Measurements from ENCODE around the gene DNM2. TPM values are rescaled to one million over a fixed set of nuclear protein-coding genes. Genes with fewer than 3 reads are reported as not detected.

The DNM2 gene
- total RNA-seq, 1 experiment from 2014 or later = 116 TPM

DNA sequence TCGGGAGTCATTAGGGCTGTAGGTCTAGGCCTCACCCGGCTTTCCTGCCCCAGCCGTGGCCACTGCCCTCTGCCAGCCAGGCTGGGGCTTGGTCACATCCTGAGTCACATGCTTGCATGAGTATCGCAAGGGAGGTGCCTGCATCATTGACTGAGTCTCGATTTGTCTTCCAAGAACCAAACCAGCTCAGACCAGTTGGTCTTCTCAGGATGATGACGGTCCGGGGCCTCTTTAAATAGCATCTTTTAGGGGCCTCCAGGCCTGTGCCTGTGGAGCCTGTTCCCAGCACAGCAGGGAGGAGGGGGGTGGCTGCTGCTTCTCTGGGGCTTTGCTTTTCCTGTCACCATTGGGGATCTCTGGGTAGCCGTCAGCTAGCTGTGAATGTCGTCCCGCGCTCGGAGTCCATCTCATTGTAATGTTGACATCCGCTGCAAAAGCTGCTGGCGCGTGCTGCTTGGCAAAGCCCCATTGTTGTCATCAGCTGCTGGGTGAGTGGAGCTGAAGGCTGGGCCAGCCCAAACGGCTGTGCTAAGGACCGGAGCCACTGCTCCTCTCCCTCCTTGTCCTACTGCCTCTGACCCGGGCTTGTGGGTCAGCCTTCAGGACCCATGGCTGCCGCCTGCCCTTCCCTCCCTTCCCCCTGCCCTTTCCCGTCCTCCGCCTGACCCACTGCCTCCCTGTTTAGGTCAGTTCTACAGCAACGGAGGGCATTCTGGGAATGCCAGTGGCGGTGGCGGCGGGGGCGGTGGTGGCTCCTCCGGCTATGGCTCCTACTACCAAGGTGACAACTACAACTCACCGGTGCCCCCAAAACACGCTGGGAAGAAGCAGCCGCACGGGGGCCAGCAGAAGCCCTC lies 31.0 kb upstream of the DNM2 start:
- peaks cover 96% of the 10 kb centered on the region for H3K36me3 ChIP-seq

GRCh38 chr19:10687518-10688288 lies 30.2 kb upstream of the DNM2 start:
- no peak for DNase-seq
- no peaks in the 10 kb centered on the region for H3K9me3 ChIP-seq
- H3K27me3 ChIP-seq = no peaks in the 10 kb centered on the region
- H3K36me3 ChIP-seq = peaks cover 96% of the 10 kb centered on the region
- no peak overlapping the region for H3K4me3 ChIP-seq

More for the DNA sequence above, 31.0 kb upstream of the DNM2 start:
- Histone ChIP-seq H3K27me3 (no peaks in the 10 kb centered on the region), H3K4me3 (no peak overlapping the region), H3K9me3 (no peaks in the 10 kb centered on the region)
- DNase-seq = no peak

- no peaks in the 10 kb centered on the region for H3K9me3 ChIP-seq
- DNase-seq = no peak
- H3K36me3 ChIP-seq = peaks cover 93% of the 10 kb centered on the region
- H3K4me3 ChIP-seq = no peak overlapping the region
- H3K27me3 ChIP-seq = no peaks in the 10 kb centered on the region
Observed at GRCh38 chr19:10688545-10689280, 29.2 kb upstream of the DNM2 start.

DNA sequence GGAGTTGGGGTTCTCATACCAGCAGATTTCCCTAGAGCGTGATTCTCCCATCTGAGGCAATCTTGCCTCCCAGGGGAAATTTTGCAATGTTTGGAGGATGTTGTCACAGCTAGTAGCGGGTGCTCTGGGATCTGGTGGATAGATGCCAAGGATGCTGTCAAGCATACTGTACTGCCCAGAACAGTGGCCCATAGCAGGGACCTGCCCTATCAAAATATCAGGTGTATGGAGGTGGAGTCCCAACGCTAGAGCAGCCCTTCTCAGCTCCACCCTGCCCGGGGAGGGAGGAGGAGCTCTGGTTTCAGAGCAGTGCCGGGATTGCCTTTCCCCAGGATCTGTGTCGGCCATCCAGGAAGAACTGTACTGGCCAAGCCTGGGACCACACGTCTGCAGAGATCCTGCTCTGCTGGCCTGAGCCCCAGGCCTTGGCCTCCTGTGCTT lies 27.5 kb upstream of the DNM2 start:
- H3K27me3 ChIP-seq = no peaks in the 10 kb centered on the region
- no peak for DNase-seq
- H3K36me3 ChIP-seq = peaks cover 77% of the 10 kb centered on the region

DNA sequence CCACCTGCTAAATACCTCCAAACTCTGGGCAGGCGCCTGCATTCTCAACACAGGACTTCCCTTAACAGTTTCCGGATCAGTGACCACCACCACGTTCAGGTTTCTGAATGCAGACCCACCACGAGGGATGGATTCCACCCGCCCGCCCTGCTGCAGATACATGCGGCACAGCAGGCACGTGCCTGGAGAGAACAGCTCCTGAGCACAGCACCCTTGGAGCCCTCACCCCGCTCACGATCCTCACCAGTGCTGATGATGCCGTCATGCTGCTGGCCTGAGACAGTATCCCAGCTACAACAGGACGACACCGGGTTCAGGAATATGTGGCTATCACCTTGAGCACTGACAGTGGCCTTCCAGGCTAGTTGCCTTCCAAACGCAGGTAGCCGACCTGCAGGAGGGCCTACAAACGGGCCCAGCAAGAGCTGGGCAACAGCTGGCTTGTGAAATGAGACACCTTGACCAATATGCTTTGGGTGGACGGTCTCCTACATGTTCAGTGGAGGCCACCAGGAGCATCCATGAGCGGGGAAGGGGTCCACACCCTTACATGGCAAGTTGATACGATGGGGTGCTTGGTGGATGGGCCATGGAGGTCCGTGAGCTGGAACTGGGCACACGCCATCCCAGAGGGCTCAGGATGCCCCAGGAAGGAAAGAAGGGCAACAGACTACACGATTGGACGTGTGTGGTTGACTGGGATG lies 26.5 kb upstream of the DNM2 start:
- H3K27me3 ChIP-seq = no peaks in the 10 kb centered on the region
- H3K9me3 ChIP-seq = no peaks in the 10 kb centered on the region
- no peak for DNase-seq
- H3K4me3 ChIP-seq = no peak overlapping the region
- peaks cover 69% of the 10 kb centered on the region for H3K36me3 ChIP-seq

More for the DNA sequence above, 27.5 kb upstream of the DNM2 start:
- H3K4me3 ChIP-seq = no peak overlapping the region
- no peaks in the 10 kb centered on the region for H3K9me3 ChIP-seq

DNA sequence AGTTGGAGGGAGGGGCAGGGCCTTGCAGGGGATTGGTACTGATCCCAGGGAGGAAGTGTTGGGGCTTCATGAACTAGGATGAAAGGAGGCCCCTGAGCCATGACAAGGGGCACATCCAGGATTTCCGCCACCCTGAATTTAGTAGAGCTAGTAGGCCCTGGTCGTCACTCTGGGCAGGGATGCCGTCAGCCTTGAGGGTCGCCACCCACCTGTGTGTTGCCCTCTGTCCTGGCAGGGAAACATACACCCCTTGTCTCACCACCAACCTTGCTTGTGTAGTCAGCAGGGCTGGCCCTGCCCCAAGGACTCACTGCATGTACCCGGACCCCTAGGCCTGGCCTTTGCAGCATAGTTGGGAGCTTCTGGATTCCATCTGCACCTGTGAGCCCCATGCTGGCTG lies 26.0 kb upstream of the DNM2 start:
- Histone ChIP-seq H3K27me3 (no peaks in the 10 kb centered on the region), H3K4me3 (no peak overlapping the region), H3K36me3 (peaks cover 64% of the 10 kb centered on the region), H3K9me3 (no peaks in the 10 kb centered on the region)
- no peak for DNase-seq

DNA sequence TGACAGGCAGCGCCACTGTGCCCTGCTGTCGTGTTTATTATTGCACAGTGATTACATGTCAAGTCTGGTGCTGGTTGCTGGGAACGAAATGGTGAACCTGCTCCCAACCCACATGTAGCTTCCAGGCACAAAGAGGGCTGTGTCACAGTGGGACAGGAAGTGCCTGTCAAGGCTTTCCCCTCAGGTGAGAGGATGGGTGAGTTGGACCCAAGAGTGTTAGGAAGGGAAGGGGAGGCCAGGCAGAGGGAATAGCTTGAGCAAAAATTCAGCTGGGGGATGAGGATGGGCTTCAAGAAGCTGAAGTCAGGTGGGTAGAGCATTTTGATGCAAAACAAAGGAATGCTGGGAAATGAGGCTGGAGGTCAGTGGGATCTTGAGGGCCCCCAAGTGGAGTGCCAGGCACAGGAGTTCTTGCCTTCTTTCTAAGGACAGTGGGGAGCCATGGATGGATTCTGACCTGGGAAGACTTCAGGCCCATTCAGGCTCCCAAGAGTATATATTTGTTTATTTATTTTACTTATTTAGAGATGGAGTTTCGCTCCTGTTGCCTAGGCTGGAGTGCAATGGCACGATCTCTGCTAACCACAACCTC lies 25.1 kb upstream of the DNM2 start:
- Histone ChIP-seq H3K36me3 (peaks cover 57% of the 10 kb centered on the region), H3K9me3 (no peaks in the 10 kb centered on the region), H3K4me3 (no peak overlapping the region), H3K27me3 (no peaks in the 10 kb centered on the region)
- no peak for DNase-seq

- H3K4me3 ChIP-seq = no peak overlapping the region
- peaks cover 36% of the 10 kb centered on the region for H3K36me3 ChIP-seq
- no peaks in the 10 kb centered on the region for H3K9me3 ChIP-seq
- H3K27me3 ChIP-seq = no peaks in the 10 kb centered on the region
- no peak for DNase-seq
Observed at GRCh38 chr19:10694706-10695307, 23.1 kb upstream of the DNM2 start.

DNA sequence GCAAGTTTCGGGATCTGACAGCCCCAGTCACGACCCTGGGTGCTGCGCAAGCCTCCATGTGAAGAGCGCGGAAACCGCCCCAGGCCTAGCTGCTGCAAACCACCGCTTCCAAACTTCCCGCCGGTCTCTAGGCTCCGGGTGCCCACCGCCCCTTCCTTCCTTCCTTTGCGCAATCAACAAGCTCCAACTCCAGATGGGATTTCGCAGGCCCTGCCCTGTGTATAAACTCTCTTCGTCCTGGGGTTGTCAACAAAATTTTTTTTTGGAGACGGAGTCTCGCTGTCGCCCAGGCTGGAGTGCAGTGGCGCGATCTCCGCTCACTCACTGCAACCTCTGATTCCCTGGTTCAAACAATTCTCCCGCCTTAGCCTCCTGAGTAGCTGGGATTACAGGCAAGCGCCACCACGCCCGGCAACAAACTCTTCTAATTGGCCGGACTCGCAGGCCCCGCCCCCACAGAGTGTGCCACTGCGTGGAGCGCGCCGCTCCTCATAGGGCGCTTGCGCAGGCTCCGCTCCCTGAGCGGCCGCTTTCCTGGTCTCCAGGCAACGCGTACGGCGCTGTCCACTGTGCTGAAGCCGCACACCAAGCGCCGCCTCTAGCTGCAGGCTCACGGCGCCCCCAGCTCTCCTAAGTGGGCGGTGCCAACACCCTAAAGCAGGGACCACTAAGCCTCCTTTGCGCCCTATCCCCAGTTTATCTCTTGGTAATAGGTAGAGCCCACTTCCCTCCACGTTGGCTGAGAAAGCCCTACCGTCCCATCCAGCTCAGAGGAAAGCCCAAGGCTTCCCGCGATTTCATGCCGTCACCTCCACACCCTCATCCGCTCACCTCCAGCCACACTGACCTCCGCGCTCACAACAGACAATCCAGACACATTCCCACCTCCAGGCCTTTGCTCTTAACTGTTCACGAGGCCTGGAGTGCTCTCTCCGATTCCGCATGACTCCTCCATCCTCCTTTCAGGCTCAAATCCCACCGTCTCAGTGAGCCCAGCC lies 22.2 kb upstream of the DNM2 start:
- Histone ChIP-seq H3K36me3 (peaks cover 27% of the 10 kb centered on the region), H3K9me3 (no peaks in the 10 kb centered on the region), H3K27me3 (no peaks in the 10 kb centered on the region), H3K4me3 (no peak overlapping the region)
- peak; percentile 77 for DNase-seq

- Histone ChIP-seq H3K36me3 (peaks cover 9% of the 10 kb centered on the region), H3K9me3 (no peaks in the 10 kb centered on the region), H3K27me3 (no peaks in the 10 kb centered on the region), H3K4me3 (no peak overlapping the region)
- peak; percentile 51 for DNase-seq
Observed at GRCh38 chr19:10699650-10700335, 18.1 kb upstream of the DNM2 start.

DNA sequence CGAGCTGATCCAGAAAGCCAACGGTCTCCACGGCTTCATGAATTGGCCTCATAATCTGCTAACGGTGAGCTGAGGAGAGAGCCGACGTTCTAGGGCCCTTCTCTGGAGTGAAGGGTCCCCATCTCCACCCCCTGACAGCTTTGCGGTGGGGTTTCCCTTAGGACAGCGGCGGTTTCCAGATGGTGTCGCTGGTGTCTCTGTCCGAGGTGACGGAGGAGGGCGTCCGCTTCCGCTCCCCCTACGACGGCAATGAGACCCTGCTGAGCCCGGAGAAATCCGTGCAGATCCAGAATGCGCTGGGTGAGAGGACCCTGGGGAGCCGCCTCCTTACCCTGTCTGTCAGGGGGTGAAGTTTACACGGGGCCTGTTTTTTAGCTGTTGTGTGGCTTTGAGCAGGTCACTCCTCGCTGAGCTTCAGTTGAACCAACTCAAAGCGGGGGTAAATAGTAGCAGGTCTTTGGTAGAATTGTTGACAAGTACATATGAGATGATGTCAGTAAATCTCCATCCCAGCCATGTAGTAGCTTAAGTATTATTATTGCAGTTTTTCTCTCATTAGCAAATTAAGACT lies 15.8 kb upstream of the DNM2 start:
- no peak for DNase-seq

DNA sequence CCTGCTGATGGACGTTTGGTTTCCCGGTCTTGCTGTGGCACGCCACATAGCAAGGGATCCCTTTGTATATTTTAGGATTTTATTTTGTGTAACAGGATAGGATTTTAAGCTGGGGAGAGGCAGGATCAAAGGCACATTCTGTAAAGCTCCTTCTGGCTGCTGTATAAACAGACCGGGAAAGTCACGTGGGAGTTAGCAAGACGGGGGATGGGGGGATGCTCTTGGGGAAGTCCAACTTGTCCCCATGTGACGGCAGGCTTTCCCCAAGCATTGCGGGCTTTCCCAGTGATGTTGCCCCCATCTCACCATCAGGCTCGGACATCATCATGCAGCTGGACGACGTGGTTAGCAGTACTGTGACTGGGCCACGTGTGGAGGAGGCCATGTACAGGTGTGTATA lies 10.9 kb upstream of the DNM2 start:
- DNase-seq = no peak
- Histone ChIP-seq H3K36me3 (peaks cover 39% of the 10 kb centered on the region), H3K27me3 (no peaks in the 10 kb centered on the region), H3K4me3 (no peak overlapping the region), H3K9me3 (no peaks in the 10 kb centered on the region)

More for the DNA sequence above, 15.8 kb upstream of the DNM2 start:
- Histone ChIP-seq H3K9me3 (no peaks in the 10 kb centered on the region), H3K4me3 (peak overlapping the region; percentile 70), H3K36me3 (peaks cover 16% of the 10 kb centered on the region), H3K27me3 (no peaks in the 10 kb centered on the region)

DNA sequence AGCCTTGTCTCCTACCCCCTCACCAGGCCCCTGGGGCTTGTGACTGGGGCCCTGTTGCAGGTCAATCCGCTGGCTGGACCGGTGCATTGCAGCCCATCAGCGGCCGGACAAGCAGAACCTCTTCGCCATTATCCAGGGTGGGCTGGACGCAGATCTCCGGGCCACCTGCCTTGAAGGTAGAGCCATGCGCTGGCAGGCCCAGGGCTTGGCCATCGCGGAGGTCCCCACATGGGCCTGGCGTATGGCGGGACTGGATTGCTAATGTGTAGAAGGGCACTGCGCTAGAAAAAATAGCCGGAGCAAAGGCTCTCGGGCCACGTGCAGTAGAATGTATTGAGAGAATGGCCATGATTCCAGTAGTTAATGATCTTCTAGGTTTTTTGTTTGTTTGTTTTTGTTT lies 10.4 kb upstream of the DNM2 start:
- no peak for DNase-seq
- H3K27me3 ChIP-seq = no peaks in the 10 kb centered on the region
- H3K36me3 ChIP-seq = peaks cover 40% of the 10 kb centered on the region
- no peaks in the 10 kb centered on the region for H3K9me3 ChIP-seq
- H3K4me3 ChIP-seq = no peak overlapping the region

DNA sequence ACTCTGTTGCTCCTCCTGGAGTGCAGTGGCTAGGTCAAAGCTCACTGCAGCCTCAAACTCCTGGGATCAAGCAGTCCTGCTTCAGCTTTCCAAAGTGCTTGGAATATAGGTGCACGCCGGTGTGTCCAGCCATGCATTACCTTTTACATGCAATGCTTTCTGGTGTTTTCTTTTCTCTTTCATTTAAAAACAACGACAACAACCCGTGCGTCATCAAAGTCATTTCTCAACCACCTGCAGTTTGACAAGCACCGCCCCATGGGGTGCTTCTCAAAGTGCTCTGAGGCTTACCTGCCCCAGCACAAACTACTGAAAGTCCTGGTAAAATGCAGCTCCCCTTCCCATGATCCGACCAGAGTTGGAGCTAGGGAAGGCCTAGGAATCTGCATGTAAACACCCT lies 9.6 kb upstream of the DNM2 start:
- H3K4me3 ChIP-seq = no peak overlapping the region
- H3K9me3 ChIP-seq = no peaks in the 10 kb centered on the region
- no peaks in the 10 kb centered on the region for H3K27me3 ChIP-seq

More for the DNA sequence above, 9.6 kb upstream of the DNM2 start:
- DNase-seq = no peak
- peaks cover 43% of the 10 kb centered on the region for H3K36me3 ChIP-seq
